Stimulated activated CD8-positive, alpha-beta memory T cell treated with anti-CD3 and anti-CD28 coated beads, Interleukin-15, amount 100 ng/mL, for 24 hours (primary cell): ENCODE results near the gene ELL.

Source experiments
- DNase-seq: peaks from one replicate; pipeline ENCODE4 v3.0.0-alpha.2; 2020; ENCODE audit warnings: low read depth

ELL gene

GRCh38 chr19:18445262-18445948, 76.5 kb downstream of the ELL start:
- no peak for DNase-seq

DNA sequence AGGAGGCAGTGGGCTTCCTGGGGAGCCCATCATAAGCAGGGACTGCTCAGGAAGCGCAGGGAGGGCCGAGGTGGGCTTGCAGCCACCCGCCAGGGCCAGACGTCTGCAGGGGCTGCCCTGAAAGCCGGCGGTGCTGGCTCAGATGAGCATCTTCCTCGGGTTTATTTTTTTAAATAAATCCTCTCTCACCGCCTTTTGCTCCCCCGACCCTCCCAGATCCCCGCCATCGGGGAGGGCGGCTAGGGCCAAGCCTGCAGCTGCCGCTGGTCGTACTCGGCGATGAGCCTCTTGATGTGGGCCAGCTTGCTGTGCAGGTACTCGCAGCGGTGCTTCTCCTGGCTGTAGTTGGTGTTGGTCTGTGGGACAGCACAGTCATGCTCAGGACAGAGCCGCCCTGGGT, 77.4 kb downstream of the ELL start:
- DNase-seq = no peak

DNA sequence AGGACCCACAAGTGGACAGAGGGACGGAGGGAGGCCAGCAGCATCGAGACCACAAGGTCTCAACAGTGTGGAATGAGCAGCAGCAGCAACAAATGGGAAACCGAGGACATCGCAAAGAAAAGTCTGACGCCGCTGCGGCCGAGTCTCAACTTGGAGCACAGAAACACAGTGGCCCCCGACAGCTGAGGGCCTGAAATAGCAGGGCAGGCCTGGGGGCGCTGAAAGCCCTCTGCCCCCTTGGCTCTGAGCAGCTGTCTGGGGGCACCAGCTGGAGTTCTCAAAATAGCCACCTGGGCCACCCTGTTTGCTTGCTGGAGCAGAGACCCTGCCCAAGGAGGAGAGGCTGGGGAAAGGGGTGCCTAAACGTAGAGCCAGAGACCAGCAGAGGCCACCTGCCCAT, 78.0 kb downstream of the ELL start:
- no peak for DNase-seq

GRCh38 chr19:18443406-18443805, 78.5 kb downstream of the ELL start:
- DNase-seq = no peak

DNA sequence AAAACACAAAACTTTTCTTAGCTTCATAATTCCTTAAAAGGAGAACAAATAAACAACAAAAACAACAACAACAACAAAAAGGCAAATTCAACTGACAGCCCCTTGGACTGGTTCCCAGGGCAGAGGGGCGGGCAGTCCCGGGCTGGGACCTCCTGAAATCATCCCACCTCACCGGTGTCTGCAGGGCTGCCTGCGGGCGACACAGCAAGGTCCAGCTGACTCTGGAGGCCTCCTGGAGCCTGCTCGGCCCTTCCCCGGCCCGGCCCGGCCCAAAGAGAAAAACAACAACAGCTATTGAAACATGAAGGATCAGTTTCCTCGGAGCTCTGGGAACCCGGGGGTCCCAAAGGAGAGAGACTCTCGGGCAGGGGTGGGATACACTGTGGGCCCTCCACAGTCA, 78.9 kb downstream of the ELL start:
- no peak for DNase-seq

DNA sequence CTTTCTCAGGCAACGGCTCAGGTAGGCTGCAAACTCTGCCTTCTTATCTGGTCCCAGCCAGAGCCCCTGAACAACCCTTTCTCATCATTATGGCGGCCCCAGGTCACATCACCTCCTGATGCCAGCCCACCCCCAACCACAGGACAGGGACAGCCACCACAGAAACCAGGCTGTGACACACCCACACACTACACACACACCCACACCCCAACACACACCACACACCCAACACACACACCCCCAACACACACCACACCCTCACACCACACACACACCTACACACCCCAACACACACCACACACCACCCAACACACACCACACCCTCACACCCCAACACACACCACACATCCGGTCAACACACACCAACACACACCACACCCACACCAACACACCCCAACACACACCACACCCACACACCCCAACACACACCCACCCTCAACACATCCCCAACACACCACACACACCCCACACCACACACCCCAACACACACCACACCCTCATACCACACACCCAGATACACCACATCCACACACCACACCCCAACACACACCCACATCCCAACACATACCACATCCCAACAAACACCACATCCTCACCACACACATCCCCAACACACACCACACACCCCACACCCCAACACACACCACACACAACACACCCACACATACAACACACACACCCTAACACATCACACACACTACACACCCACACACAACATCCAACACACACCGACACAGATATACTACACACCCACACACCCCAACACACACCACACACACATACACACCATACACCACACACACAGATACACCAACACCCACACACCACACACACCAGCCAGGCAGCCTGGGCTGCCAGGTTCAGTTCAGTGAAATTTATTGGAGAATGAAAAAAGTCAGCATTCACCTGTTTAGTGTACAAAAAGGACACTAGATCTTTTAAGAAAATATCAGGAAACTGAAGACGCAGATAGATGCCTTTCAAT, 79.8 kb downstream of the ELL start:
- no peak for DNase-seq

DNA sequence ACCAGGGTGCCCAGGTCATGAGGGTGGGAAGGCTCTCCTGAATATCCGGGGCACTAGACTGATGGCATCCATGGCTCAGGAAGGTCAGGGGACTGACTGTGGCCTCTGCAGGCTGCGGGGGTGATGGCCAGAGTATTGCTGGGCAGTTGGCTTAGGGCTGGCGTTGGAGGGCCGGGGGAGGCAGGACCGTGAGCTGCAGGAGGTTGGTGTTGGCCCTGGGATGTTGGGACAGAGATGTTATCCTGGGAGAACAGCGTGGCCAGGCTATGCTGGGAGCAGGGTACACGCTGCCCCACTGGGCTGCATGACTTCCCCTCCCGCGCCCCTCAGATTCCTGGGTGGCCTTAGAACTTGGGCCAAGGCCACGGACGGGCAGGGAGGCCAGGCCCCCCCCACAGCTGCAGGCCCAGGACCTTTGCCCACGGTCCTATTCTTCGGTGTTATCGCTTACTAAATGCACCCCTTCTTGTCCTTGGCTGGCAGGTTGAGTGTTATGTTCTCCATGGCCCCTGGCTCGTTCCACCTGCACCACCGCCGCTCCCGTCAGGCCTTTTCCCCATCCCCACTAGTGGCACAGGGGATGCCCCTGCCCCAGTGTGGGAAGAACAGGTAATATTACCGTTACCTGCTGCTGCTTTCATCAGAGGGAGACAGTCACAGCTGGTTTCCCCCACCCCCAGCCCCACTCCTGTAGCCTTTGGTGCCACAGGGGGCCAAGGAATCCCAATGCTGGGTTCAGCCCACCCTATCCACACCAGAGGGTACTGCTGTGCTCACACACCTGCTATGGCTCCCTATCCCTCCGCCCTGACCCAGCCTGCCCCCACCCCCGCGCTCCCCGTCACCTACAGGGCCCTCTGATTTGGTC, 80.7 kb downstream of the ELL start:
- no peak for DNase-seq

DNA sequence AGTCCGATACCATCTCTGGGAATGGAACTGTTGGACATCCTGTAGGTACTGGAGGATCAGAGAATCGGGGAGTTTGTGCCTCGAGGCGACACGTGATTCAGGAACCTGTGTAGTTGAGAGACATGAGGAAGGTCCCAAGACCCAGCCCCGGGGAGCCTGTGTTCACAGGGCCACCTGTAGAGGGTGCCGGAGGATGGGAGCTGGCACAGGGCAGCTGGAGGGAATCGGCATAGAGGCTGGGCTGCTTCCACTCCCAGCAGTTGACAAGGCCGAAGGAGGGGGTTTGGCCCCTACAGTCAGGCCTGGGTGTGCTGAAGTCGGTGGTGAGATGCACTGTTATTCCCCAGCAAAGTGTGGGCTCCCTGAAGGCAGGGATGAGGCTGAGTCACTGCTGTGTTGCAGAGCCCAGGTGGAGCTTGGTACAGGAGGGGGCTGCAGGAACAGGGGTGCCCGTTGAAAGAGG, 81.4 kb downstream of the ELL start:
- DNase-seq = no peak

DNA sequence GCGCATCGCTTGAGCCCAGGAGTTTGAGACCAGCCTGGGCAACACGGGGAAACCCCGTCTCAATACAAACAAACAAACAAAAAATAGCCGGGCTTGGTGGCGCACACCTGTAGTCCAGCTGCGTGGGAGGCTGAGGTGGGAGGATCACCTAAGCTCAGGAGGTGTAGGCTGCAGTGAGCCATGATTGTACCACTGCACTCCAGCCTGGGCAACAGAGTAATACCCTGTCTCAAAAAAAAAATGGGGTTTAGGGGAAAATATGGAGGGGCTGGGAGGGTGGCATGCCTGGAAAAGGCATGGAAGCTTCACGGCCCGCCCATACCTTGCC, 82.0 kb downstream of the ELL start:
- no peak for DNase-seq

DNA sequence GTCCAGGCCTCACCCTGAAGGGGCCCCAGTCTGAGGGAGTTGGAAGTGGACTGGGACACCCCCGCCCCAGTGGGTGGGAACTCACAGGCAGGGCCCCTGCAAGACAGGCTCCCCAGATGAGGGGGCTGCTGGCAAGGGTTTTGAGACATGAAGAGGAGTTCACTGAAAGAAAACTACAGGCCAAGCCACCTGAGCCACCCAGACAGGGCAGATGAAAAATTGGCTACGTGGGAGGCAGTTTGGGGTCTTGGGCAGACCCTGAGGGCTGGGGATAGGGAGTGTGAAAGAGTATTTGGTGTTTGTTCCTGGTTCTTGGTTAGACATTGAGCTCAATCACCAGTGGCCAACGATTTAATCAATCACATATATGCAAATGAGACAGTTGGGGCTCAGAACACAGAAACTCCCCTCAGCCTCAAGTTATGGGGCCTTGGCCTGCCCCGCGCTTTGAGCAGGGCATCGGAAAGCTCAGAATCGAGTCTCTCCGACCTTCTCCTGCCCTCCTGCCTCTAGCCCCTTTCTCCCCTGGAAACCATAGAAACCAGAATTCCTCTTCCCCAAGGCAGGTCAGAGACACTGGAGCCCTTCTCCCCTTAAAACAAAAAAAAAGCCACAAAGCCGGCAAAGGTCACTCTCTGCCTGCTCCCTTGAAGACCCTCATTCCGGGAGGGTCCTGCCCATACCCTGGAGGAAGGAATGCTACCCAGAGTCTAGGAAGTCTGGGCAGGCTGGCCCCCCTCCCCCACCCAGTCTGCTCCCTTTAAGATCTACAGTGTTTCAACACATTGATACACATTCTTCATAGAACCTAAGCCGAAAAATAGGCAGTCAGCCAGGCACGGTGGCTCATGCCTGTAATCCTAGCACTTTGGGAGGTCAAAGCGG, 82.6 kb downstream of the ELL start:
- no peak for DNase-seq

DNA sequence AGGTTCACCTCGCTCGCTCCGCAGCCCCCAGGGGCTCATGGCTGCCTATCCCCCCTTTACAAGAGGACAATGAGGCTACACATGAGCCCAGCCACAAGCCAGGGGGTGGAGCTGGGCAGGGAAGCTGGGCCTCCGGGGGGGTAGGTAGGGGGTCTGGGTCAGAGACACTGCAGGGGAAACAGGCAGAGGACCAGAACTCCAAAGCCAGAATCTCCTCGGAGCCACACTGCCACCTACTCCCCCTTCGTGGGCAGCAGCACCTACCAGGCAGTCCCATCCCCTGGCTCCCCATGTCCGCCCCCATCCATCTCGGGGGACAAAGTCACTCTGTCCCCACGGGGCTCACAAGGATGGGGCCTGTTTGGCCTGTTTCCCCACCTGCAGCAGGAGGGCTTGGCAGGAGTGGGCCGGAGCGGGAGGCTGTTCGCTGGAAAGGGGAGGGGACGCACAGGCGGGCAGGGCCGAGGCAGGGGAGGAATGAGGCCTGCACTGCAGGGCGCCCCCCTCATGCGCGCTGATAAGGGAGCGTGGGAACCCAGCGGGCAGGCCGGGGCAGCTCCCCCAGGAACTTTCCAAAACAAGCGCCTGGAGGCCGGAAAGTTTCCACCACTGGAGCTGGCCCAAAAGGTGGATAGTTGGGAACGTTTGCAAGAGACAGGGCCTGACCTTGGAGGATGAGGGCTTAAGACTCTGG, 83.4 kb downstream of the ELL start:
- no peak for DNase-seq

DNA sequence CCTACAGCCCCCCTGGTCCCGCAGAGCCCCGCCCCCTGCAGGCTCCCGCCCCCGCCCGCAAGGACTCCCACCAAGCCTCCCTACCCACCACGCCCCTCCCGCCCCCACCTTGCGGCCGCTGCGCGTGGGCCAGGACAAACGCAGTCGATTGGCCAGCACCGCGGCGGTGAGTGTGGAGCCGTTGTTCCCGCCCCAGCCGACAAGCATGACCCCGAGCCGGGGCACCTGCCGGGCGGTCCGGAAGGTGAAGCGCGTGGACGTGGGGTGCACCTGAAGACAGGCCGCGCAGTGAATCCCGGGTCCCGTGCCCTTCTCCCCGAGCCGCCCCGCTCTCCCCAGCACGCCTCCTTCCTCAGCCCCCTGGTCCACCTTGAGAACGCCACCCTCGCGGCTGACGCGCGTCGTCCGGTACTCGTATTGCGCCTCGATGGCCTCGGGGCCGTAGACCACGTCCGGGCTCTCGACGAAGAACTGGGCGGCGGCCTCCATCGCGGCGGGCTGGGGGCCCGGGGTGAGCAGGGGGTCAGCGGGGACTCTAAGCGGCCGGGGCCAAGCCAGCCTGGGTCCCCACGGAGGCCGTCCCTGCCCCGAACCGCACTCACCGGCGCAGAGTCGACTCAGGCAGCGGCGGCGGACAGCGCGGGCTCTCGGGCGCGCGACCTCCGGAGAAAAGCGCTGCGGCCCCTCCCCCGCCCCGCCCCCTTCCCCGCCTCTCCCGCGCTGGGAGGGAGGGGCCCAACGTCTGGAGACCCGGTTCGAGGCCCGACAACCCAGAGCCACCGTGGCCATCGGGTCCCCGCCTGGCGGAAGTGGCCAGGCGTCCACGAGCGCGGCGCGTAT, 84.2 kb downstream of the ELL start, which contains the start of gene ISYNA1:
Gene ISYNA1 (minus strand): TSS at position 643 of the 840 bp plus-strand sequence. CDS start 154 bp downstream, at position 489.
- no peak for DNase-seq

DNA sequence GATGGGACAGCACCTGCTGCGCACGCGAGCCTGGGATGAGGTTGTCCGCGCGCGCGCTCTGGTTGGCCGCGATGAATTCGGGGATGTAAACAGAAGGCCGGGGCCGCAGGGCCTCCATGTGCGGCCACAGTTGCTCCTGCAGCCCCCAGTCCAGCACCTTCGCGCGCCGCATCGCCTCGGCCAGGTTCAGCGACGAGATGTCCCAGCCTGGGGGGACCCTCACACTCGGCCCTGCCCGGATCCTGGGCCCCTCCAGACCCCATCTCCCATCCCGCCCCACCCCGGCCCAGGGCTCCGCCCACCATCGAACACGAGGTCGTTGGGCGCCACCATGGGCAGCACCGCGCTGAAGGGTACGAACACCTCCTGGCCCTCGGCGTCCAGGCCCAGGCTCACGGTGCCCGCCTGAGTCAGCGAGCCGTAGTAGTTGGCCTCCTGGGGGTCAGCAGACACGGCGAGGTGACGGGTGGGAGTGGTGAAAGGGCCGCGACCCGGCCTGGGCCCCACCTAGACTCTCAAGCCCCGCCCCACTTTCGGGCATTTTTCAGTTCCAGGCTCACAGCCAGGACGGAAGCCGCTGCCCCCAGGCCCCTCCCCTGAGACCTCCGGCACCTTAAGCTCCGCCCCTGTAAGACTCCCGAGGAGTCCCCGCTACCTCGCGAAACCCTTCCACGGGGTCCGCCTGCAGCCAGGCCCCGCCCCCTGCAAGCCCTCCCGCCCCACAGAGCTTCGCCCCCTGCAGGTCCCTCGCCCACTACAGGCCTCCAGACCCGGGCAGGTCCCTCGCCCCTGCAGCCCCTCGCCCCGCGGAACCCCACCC, 85.0 kb downstream of the ELL start:
- DNase-seq = no peak

DNA sequence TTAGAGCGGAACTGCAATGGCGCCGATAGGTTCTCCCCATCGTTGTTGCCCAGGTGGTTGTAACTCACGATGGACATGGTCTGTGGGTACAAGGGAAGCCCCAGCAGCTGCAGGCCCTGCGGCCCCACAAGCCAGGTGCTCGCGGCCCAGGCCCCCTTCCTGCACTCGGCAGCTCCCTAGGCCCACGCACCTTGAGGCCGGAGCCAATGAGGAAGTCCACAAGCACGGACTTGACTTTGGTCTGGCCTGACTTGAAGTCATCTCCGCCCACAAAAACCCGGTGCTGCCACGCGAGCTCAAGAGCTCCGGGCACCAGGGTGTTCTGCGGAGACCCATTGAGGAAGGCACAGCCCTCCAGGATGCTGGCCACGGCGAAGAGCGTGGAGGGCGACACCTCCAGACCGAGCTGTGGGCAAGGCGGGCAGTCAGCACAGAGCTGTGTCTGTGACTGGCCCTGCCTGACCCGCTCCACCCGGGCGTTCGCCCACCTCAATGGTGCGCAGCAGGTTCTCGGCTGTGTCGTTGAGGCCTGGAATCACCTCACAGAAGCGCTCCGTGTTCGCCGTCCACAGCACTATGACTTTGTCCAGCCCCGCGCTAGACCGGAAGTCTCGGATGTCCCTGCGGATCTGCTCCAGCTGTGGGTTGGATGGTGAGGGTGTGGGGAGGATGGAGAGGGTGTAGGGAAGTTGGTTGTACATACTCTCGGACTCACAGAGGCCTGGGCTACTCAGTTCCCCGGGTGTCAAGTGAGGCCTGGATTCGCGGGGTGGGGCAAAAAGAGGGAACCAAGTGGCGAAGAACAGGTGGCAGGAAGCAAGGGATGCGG, 85.8 kb downstream of the ELL start:
- DNase-seq = no peak

GRCh38 chr19:18435178-18435841, 86.6 kb downstream of the ELL start:
- DNase-seq = no peak

- DNase-seq = no peak
Measured at GRCh38 chr19:18434411-18435175, 87.3 kb downstream of the ELL start.
